OCI-LY1 (cell line): ENCODE measurements around the gene ANKRD52.

Source experiments
- CTCF ChIP-seq: fragments of 200-600 bp; sonication (generic), shearing (Covaris generic); IDR thresholded peaks from 2 replicates; pipeline ENCODE4 v1.5.1; 2017; ENCODE audit warnings: mild to moderate bottlenecking, antibody characterized with exemption, low read length, moderate library complexity, mixed read lengths
- EZH2 ChIP-seq: fragments of 200-600 bp; sonication (generic), shearing (Covaris generic); IDR thresholded peaks from 2 replicates; pipeline ENCODE4 v1.8.0; 2017; ENCODE audit warnings: borderline replicate concordance, mixed run types, mild to moderate bottlenecking, antibody characterized with exemption, low read length, moderate library complexity, mixed read lengths

GRCh38 chr12:56221232-56221756 is 36.9 kb downstream of the ANKRD52 start:
- TF ChIP-seq CTCF (no peak), EZH2 (no peak)
